Cardiac fibroblast (primary cell): ENCODE results near the gene PES1.
A peak's percentile ranks its signal among the peaks of the same experiment; 100 is the strongest.

Experiments used
- DNase-seq, 2 donors: peaks; one replicate each; pipeline versions ENCODE4 v3.0.0 to v3.0.0-alpha.2; 2010; ENCODE audit warnings: low read depth in 2 of 2
- H3K4me3 ChIP-seq, 2 donors: replicated peaks in 1 of 2; 1 replicate in 1 of 2; 2 replicates in 1 of 2; pipeline ENCODE4 v1.5.1; 2011; ENCODE audit warnings: low read depth in 2 of 2, low read length in 2 of 2, mild to moderate bottlenecking in 2 of 2, moderate library complexity in 1 of 2
- TF ChIP-seq, protein P1 (sequence below): IDR thresholded peaks from one replicate; pipeline ENCODE4 v1.5.1; 2011; ENCODE audit warnings: low read depth, mild to moderate bottlenecking, low read length, inconsistent platforms

The PES1 gene

DNA sequence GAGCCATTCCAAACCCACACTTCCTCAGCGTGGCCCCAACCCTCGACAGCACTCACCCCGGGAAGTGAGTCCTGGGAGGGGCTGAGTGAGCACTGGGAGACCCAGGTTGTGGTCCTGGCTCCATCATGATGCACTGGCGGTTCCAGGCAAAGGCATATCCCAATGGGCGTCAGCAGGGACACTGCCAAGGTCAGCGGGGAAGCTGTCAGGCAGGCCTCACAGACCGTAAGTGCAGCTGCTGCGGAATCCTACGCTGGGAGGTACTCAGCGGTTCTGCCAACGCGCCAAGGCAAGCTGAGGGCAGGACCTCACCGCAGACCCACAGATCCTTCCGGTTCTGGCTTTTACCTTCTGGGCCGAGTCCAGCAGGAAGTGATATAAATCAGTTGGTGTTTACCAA, 15.9 kb downstream of the PES1 start:
- TF ChIP-seq, protein P1, sequence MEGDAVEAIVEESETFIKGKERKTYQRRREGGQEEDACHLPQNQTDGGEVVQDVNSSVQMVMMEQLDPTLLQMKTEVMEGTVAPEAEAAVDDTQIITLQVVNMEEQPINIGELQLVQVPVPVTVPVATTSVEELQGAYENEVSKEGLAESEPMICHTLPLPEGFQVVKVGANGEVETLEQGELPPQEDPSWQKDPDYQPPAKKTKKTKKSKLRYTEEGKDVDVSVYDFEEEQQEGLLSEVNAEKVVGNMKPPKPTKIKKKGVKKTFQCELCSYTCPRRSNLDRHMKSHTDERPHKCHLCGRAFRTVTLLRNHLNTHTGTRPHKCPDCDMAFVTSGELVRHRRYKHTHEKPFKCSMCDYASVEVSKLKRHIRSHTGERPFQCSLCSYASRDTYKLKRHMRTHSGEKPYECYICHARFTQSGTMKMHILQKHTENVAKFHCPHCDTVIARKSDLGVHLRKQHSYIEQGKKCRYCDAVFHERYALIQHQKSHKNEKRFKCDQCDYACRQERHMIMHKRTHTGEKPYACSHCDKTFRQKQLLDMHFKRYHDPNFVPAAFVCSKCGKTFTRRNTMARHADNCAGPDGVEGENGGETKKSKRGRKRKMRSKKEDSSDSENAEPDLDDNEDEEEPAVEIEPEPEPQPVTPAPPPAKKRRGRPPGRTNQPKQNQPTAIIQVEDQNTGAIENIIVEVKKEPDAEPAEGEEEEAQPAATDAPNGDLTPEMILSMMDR: no peak
- no peak overlapping the region for H3K4me3 ChIP-seq
- DNase-seq: peak in 1 of 2 donors; percentile 13

DNA sequence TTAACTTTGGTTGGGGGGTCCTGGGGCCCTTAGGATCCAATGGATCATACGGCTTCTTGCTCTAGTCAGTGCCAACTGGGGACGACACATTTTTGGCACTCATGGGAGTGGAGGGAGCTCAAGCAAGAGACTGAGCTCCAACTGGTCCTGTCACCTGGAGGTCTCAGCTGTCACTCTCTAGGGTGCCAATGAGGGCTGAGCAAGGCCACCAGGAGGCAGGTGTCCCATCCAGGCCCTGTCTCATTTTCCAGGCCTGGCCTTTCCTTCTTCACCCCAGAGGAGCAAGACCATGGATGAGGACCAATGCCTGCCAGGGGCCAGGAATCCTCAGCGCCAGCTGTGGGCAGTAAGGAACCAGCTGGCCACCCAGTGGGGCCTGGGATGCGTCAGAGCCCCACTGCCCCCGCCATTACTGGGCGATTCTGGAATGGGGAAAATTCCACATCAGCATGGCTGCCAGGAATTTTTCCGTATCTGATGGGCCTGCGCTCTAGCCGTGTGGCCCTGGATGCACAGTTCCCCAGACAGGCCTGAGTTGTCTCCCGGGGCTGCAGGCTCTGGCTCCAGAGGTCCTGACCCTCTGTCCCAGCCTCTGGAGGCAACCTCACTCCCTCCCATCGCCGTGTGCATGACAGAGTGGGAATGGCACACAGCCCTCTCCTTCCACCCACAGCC, 16.6 kb downstream of the PES1 start:
- peak; percentile 74 to 93 for DNase-seq
- no peak overlapping the region for H3K4me3 ChIP-seq
- TF ChIP-seq, protein P1: peak; percentile 6

DNA sequence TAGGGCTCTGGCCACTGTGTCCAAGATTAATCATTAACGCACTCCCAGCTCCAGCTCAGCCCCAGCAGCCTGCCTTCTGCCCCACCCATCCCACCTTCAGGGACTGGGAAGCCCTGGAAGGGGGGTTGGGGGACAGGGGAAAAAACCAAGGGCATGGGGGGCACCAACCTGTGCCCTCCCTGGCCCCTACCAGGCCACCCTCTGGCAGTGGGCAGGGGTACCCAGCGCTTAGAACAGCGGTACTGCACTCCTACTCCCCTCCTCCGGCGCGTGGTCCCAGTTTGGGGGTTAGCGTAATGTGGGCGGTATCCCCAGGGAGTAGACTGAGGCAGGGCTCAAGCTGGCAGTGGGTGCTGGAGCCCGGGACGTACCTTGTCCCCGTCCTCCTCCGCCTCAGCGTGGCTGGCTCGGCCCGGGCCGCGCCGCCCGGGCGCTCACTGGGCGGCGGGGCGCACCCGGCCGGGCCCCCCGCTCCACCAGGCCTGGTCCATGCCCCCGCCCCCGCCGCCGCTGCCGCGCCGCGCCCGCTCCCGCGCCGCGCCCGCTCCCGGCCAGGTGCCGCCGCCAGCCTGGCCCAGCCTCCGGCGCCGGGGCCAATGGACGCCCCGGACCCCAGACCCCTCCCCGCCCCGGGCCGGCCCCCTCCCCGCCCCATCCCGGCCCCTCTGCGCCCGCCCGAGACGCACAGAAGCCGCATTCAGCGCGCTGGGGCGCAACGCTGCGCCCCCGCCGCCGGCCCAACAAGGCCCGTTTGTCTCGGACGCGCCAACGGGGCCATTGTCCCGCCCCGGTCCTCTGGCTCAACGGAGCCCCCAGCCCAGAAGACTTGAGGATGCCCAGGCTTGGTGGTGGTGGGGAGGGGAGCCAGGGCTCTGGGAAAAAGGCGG, 17.4 kb downstream of the PES1 start, which contains the start of gene GAL3ST1:
GAL3ST1 (minus strand) TSS at position 571 of the 887 bp plus-strand sequence. CDS start 17,273 bp downstream, outside the sequence.
- TF ChIP-seq, protein P1: no peak
- H3K4me3 ChIP-seq: no peak within 1 kb of the TSS
- no peak for DNase-seq

DNA sequence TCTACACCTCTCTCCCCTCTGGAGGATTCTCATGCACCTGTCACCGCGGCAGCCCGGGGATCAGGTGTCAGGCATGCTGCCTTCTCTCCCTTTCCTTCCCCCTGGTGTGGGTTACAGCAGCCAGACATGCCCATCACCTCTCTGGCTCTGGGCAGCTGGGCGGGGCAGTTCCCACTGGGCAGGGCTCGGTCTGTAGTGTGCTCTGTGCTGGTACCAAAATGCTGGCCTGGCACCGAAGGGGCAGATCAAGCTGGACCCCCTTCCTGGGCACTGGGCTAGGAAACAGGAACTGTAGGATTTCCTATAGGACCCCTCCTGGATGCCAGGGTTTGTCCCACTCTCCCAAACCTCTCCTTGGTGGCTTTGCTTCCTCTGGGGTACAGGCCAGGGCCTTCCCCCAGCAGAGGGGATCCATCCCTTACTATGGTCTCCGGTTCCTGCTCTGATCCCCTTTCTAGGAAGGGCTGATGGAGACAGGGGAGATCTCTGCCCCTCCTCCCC, 18.1 kb downstream of the PES1 start:
- H3K4me3 ChIP-seq: no peak overlapping the region
- no peak for DNase-seq
- TF ChIP-seq, protein P1: no peak

DNA sequence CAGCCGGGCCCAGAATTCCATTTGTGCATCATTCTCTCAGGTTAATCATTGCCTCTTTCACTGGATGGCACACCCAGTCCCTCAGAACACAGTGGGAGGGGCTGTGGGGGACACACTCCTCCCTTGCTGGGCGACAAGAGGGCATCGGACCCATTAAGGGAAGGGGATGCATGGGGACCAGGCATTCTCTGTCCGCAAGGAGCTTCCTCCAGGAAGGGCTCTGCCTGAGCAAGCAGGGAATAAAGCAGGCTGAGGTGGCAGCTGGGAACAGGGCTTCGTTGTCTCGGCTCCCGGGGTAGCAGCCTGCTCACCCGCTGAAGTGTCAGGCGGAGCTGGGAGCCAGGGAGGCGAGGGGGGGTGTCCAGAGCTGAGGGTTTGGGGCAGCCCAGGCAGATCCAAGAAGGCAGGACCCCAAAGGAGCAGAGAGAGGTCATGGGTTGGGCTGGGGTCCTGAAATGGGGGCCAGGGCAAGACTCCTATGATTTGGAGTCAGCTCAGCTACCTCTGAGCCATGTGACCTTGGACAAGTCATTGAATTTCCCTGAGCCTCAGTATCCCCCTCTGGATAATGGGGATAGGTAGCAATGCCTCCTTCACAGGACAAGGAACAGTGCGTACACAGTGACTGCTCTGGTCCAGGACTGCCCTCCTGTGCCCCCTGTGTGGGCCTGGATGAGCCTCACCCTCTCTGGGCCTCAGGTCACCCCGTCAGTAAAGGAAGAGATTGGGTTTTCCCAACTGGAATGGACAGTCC, 18.7 kb downstream of the PES1 start:
- DNase-seq: no peak
- TF ChIP-seq, protein P1: no peak
- H3K4me3 ChIP-seq: no peak overlapping the region

DNA sequence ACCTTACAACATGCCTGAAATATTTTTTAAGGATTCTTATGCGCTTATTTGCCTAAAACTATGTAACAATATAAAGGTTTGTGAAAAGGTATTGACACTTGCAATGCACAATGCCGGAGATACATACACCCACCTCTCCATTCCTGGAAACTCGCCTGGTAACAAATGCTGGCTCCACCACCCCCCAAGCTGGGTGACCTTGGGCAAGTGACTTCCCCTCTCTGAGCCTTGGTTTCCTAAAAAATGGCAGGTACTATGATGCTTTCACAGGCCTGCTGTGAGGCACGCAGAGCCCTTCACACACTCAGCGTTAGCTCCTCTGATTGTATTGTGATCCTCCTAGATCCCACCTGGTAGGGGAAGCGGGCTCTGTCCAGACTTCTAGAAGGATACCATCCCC, 19.5 kb downstream of the PES1 start:
- TF ChIP-seq, protein P1: no peak
- no peak overlapping the region for H3K4me3 ChIP-seq
- no peak for DNase-seq
